GM19455 (cell line): ENCODE measurements around the gene GIGYF2.
"Not testable (repeated sequence)": the region's sequence is repeated elsewhere in the genome, so short reads cannot be mapped to it uniquely, and the experiment has no call there.

ENCODE experiments used
- ATAC-seq: cut with Tn5 transposase; IDR thresholded peaks from one replicate; pipeline ENCODE4 v1.9.1; 2021; ENCODE audit not compliant: unreplicated experiment

GIGYF2 gene

DNA sequence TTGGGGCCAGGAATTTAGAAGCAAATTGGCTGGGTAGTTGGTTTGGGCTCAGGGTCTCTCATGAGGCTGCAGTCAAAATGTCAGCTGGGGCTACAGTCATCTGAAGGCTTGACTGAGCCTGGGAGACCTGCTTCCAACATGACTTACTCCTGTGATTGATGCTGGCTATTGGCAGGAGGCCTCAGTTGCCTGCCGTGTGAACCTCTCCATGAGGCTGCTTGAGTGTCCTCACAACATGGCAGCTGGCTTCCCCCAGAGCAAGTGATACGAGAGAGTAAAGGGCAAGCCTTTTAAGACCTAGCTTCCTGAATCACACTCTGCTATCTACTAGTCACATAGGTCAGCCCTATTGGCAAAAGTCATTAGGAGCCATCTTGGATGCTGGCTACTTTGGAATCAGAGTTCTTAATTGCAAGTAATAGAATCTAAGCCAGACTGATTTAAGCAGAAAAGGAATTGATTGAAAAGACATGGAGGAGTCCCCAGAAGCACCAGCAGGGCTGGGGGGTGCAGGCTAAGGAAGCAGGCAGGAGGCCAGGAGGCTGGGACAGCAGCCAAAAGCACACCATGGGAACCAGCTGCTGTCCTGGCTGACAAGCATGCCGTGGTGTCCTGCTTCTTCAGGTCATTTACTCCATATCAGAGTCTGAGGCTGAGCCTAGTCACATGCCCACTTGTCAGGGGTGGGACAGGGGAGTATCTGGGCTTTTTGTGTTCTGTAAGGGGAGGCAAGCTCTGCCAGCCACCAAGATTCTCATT lies 7.8 kb upstream of the GIGYF2 start:
- ATAC-seq = no peak

DNA sequence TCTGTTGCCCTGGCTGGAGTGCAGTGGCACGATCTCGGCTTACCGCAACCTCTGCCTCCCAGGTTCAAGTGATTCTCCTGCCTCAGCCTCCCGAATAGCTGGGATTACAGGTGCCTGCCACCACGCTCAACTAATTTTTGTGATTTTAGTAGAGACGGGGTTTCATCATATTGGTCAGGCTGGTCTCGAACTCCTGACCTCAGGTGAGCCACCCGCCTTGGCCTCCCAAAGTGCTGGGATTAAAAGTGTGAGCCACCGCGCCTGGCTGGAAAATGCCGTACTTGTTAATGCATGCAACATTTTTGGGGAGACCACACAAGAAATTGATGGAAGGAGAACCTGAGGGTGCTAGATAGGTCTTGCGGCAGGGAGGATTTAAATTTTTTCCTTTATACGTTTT lies 6.0 kb upstream of the GIGYF2 start:
- ATAC-seq = not testable (repeated sequence)

DNA sequence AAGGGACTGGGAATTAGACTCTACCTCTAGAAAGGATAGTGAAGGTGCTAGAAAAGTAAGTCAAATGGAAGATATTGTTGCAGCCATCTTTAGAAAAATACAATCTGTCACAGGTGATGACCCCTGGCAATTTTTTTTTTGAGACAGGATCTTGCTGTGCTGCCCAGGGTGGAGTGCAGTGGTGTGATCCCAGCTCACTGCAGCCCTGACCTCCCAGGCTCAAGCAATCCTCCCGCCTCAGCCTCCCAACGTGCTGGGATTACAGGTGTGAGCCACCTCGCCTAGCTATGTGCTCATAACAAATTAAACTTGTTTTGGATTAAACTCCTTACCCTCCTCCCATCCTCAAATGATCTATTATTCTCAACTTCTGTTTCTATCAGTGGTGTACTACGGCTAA lies 3.8 kb upstream of the GIGYF2 start:
- no peak for ATAC-seq

GRCh38 chr2:232696609-232697058 lies 497 bp upstream of the GIGYF2 start:
- no peak for ATAC-seq

DNA sequence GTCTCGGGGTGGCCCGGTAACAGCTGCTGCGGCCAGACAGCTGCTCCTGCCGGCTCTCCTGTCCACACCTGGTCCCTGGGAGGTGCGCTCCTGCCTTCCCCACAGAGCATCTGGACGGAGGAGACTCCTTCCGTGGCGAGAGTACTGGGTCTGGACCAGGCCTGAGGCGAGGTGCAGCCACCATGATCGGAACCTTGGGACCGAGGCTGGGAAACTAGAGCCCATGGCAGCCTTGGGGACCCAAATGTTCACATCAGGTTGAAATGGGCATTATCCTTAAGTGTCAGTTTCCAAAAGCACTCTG lies 628 bp downstream of the GIGYF2 start:
- peak; percentile 31 for ATAC-seq

- no peak for ATAC-seq
Measured at GRCh38 chr2:232698556-232699091, 1.5 kb downstream of the GIGYF2 start.

DNA sequence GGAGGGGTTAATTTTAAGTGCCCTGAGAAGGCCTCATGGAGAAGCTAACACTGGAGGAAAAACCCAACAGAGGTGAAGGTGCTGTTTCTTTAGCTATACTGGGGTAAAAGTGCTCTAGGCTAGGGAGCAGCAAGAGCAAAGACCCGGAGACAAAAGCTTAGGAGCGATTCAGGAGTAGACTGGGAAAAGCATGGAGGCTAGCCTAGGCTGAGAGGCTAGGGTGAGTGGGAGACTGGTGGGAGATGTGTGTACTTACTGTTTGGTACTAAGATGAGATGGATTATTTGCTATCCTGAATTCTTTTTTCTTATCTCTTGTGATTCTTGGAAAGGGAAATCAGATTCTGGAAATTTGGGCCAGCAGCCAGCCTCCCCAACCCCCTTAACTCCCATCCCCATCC lies 2.0 kb downstream of the GIGYF2 start:
- ATAC-seq = no peak

DNA sequence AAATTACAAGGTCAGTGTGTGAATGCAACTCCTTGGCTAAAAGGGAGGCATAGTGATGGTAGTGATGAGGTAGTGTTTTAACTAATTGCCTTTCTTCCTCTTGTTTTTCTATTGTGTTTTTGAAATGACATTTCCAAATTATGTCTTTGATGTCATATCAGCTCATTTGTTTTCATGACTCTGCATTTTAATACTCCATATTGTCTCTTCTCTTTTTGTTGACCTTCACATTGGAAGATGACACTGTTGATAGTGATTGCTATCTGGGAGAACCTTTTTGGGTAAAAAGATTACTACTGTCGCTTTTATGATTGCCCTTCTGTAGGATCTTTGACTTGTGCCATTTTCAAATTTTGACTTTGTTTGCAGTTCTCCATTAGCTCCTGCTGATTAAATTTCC lies 3.0 kb downstream of the GIGYF2 start:
- no peak for ATAC-seq

DNA sequence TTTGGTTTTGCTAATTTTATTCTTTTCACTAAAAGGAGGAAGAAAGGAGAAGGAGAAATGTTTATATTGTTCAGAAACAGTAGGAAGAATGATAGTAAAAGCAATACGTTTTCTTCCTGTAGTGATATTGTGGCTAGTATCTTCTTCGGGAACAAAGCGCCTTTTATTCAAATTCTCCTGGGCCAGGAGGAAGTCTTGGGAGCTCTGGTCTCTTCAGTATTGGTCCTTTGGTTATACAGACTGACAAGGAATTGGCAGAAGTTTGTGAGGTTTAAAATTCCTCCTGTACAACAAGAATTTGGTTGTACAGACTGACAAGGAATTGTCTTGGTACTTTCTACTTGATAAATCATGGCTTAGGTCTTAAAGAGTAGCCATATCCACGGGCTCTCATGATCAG lies 9.9 kb downstream of the GIGYF2 start:
- ATAC-seq = no peak

GRCh38 chr2:232713505-232713904 lies 16.4 kb downstream of the GIGYF2 start:
- ATAC-seq = no peak

GRCh38 chr2:232714969-232715368 lies 17.8 kb downstream of the GIGYF2 start:
- ATAC-seq = no peak

DNA sequence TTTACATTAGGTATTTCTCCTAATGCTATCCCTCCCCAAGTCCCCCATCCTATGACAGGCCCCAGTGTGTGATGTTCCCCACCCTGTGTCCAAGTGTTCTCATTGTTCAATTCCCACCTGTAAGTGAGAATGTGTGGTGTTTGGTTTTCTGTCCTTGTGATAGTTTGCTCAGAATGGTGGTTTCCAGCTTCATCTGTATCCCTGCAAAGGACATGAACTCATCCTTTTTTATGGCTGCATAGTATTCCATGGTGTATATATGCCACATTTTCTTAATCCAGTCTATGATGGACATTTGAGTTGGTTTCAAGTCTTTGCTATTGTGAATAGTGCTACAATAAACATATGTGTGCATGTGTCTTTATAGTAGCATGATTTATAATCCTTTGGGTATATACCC lies 22.9 kb downstream of the GIGYF2 start:
- ATAC-seq = not testable (repeated sequence)

- no peak for ATAC-seq
Measured at GRCh38 chr2:232721261-232721660, 24.1 kb downstream of the GIGYF2 start.

- ATAC-seq = no peak
Measured at GRCh38 chr2:232721882-232722281, 24.8 kb downstream of the GIGYF2 start.

DNA sequence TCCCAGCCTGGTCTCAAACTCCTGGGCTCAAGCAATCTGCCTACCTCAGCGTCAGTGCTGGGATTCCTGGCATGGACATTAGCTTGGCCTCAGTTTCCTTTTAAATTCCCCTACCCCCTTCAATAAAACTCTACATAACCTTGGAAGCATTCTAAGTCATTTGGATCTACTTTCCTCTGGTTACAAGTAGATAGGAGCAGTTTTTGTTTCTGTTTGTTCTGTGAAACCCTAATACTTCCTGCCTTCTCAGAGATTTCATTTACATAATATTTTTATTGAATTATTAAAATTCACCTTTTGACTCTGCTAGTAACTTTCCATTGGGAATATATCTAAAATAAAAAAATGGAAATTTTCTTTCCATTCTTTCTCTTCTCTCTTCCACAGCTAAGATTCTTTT lies 25.9 kb downstream of the GIGYF2 start:
- ATAC-seq = no peak

GRCh38 chr2:232728785-232729184 lies 31.7 kb downstream of the GIGYF2 start:
- no peak for ATAC-seq

- no peak for ATAC-seq
Measured at GRCh38 chr2:232731470-232731869, 34.3 kb downstream of the GIGYF2 start.

- no peak for ATAC-seq
Measured at GRCh38 chr2:232741294-232741693, 44.2 kb downstream of the GIGYF2 start.

- ATAC-seq = no peak
Measured at GRCh38 chr2:232741972-232742371, 44.8 kb downstream of the GIGYF2 start.

DNA sequence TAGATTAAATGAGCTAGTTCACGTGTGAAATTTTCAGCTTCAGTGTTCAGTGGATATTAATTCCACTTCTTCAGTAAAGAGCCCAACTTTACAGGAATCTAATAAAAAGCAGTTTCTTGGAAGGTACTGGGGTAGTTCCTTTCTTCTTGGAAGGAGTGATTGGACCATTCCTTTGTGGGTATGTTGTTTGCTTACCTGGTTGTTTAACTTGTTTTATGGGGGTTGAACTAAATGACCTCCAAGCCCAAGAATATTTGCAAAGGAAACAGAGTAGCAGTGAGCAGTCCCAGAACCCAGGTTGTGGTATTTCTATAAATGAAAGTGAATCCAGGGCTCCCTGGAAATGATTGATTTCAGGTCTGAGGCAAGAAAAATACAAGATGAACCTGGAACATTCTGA lies 47.8 kb downstream of the GIGYF2 start:
- ATAC-seq = no peak

DNA sequence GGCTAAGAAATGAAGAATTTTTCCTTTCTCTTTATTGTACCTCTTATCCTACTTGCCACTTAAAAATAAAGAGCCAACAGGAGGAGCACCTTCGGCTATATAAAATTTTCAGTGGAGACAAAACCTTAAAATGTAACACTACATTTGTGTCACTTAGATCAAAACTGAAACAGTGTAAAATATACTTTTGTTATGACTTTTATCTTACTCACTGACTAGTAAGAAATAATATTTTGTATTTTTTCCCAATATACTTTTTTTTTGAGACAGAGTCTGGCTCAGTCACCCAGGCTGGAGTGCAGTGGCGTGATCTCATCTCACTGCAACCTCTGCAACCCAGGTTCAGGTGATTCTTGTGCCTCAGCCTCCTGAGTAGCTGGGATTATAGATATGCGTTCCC lies 50.9 kb downstream of the GIGYF2 start:
- no peak for ATAC-seq

- ATAC-seq = no peak
Measured at GRCh38 chr2:232749331-232749730, 52.2 kb downstream of the GIGYF2 start.

GRCh38 chr2:232750135-232750671 lies 53.1 kb downstream of the GIGYF2 start:
- ATAC-seq = no peak
